ENCODE results near the gene NPM1.
"Not testable (repeated sequence)": the region's sequence is repeated elsewhere in the genome, so short reads cannot be mapped to it uniquely, and the experiment has no call there.

Gene NPM1

DNA sequence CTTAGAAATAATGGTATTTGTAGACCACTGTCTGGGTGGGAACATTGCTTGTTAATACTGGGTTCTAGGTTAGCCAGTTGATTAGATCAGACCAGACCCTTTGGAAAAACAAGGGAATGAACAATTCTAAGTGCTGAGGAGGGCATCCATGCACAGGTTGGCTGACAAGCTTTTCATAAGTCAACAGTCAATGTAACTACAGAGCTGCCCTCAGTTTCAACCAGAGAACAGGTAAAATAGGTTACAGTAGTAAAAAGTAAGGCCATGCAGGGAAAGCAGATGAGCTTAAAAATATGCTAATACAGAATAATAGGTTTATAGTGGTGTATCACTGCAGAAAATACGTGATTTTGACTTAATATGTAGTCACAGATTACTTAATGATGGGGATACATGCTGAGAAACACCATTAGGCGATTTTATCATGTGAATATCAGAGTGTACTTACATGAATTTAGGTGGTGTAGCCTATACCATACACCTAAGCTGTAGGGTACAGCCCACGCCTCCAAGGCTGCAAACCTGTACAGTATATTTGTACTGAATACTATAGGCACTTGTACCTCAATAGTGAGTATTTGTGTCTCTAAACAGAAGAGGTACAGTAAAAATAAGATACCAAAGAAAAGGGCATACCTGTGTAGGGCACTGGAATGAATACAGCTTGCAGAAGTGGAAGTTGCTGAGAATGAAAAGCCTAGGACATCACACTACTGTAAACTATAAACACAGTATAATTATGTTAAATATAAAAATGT lies 25.7 kb downstream of the NPM1 start:
- peak; percentile 8 to 15 for DNase-seq

DNA sequence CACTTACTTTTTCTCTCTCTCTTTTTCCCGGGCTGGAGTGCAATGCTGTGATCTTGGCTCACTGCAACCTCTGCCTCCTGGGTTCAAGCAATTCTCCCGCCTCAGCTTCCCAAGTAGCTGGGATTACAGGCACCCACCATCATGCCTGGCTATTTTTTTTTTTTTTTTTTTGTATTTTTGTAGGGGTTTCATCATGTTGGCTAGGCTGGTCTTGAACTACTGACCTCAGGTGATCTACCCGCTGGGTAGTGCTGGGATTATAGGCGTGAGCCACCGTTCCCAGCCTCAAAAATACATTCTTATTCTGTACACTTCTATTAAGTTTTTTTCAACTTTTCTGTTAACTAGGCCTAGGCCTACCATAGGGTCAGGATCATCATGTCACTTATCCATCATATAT lies 26.3 kb downstream of the NPM1 start:
- not testable (repeated sequence) for DNase-seq

DNA sequence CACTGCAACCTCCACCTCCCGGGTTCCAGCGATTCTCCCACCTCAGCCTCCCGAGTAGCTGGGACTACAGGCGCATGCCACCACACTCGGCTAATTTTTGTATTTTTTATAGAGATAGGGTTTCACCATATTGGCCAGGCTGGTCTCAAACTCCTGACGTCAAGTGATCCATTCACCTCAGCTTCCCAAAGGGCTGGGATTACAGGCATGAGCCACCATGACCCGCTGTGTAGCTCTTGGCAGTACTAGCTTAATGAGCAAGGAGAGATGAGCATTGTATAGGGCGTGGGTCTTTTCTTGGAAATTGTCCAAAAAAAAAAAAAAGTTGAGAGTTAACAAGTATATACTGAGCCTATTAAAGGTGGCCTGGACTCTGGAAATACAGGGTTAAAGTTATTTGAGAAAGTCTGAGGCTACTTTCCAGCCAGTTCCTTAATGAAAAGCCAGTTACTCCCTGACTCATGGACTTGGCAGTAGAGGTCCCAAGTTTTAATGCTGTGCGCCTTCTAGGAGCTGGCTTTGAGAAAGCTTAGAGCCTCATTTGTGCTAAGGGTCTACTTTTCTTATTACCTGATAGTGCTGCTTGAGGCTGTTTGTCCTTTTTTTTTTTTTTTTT lies 27.6 kb downstream of the NPM1 start:
- DNase-seq = no peak

DNA sequence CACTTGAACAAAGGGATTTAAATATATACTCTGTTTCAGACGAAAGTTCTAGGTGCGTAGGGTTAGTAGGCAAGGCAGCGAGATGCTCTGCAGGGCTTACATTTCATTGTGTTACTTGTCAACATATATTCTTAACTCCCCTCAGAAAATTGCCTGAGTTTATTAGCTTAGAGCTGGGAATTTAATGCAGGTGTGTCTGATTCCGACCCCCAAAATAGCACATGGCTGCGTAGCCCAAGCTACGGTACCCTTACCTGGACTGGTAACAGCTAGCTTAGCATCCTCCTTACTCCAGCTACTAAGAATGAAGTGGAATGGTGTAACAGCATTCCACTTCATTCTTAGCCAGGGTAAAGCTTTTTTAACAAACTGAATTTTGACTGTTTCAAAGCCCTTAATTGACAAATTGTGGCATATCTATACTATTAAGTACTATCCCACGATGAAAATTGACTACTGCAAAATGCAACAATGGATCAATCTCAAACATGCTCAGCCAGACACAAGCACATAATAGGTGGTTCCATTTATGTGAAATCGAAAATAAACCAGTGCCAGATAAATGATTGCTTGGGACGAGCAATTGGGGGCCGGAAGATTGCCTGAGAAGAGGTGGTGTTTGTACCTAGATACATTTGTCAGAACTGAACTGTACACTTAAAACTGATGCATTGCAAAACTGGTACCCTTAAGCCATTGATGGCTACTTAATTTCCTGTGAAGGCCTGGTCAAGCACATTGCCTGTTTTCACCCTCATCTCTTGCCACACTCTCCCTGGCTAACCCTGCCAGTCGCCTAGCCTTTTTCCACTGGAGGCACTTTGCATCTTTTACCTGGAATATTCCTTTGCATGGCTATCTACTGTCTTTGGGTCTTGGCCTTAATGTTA lies 28.8 kb downstream of the NPM1 start:
- no peak for DNase-seq

DNA sequence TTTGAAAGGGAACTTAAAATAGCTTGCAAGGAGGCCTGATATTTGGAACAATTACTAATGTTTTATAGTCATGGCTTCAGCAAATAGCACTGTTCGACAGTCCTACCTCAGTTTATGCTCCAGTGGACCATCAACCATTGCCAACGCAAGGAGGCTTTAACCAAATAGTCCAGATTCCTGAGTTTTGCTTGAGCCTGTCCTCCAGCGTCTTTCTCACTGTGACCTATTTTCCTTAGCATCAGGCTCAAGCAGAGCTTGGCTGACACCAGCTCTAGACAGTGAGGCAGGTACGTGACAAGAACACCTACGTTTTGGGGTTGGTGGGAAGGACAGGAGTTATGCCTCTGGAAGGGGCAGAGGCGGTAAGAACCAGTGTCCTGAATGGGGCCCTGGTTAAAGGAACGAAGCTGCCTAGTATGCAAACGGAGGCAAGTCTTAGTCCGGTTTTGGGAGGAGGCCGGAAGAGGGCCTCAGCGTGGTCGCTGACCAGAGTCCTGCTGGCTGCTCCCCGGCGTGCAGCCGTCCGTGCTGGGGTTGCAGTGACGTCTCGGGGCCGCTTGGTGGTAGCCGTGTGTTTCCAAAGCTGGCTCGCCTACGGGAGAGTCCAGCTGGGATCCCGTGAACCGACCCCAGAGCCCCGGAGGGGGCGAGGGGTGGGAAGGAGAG lies 30.8 kb downstream of the NPM1 start:
- peak in 1 of 2 experiments; percentile 68 for DNase-seq

DNA sequence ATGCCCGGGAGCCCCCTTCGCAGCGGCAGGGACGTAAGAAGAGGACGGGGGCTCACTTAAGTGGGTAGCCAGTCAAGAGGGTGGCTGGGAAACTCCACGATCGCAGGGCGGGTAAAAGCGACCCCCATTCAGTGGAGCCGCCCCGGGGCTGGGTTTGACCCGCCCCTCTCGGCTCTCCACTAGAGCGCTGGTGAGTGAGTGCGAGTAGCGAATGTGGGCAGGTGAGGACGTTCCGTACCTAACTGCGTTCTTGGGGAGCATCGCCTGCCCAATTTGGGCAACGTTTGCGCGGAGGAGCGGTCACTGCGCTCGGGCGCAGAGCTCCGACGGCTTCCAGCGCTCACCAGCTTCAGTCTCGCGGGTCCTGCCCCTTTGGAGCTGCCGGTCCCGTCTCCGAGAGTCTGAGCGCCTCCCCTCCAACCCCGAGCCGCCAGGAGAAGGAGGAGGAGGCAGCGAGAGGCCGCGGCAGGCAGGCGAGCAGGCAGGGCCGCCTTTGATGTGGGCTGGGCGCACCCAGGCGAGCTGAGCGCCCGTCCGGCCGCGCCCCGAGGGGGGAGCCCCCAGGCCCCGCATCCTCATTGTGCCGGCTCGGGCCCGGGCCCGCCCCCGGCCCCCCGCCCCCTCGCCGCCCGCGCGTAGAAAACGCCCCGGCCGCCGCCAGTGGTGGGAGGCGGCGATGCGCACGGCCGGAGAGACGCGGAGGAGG lies 31.5 kb downstream of the NPM1 start, which contains the start of gene FGF18:
FGF18 (plus strand) TSS at position 666 of the 706 bp plus-strand sequence. CDS start 553 bp downstream, outside the sequence.
- DNase-seq = peak; percentile 51 to 62

DNA sequence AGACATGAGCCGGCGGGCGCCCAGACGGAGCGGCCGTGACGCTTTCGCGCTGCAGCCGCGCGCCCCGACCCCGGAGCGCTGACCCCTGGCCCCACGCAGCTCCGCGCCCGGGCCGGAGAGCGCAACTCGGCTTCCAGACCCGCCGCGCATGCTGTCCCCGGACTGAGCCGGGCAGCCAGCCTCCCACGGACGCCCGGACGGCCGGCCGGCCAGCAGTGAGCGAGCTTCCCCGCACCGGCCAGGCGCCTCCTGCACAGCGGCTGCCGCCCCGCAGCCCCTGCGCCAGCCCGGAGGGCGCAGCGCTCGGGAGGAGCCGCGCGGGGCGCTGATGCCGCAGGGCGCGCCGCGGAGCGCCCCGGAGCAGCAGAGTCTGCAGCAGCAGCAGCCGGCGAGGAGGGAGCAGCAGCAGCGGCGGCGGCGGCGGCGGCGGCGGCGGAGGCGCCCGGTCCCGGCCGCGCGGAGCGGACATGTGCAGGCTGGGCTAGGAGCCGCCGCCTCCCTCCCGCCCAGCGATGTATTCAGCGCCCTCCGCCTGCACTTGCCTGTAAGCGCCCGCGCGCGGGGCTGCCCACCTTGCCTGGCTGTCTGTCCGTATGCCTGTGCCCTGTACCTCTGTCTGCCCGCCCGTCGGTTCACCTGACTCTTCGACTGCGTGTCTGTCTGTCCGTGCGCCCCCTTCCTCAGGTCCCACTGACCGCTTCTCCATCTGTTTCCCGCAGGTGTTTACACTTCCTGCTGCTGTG lies 32.2 kb downstream of the NPM1 start:
- DNase-seq = peak in 1 of 2 experiments; percentile 67

DNA sequence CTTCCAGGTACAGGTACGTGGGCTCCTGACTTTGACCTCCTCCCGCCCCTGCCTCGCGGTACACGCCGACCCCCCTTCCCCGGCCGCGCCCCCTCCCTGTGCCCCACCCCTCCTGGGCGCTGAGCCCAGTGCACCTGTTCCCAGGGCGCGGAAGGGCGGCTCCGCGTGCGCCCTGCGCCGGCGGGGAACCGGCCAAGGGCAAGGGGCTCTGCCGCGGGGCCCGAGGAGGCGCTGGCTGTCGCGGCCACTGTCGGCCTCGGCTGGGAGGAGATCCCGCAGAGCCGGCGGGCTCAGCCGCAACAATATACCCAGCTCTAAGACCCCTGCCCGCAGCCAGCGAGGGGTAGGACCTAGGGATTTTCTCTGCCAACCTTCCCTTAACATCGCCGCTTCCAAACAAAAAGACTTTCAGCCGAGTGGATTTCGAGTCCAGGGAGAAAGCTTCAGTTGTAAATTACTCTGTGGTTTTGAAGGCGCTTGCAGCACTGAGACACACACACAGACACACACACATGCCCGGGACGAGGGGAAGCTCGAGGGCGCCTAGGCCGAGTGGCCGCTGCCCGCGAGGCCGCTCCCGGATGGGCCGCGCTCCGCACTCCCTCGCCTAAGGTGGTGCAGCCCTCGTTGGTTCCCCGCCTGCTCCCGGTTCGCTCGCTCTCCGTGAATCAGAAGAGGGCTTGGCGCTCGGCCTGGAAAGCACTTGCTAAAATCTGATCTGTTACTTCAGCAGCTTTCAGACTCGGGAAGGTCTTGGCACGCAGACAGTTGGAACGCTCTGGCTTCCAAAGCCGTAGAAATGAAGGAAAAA lies 33.0 kb downstream of the NPM1 start:
- DNase-seq = no peak

DNA sequence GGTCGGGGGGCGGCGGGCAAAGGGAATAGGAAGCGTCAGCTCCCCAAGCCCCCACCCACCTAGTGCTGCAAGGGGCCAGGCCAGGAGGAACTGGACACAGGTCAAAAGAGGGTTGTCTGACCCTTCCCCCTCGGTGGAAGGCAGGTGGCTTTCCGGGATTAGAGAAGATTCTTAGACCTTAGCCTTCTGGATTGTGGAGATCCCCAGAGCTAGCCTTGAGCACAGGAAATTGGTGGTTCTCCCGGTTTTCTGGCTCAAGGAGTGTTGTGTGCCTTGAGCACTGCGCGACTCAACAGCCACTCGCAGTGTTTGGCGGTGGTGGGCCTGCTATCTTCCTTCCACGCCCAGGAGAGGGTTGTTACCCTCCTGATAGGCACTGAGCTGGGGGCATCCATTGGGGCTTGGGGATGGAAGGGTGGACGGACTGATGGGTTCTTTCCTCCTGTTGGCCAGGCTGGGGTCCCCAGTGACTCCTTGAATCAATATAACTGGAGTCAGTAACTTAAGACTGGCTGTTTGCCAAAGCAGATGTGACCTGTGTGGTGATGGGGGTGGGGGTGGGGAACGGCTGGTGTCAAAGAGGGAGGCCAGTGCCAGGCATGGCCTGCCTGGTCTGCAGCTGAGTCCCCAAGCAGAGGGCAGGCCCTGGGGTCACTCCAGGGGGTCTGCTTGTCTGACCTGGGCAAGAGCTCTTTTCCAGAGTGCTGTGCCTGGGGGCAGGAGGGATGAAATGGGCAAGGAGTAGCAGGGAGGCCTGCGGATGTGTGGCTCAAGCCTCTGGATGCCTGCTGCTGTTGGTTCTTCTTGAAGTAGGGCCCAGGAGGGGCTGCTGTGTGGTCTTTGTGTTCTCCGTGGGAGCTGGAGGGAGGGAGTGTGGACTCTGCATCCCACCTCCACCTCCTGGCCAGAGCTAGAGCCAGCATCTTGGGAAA lies 33.9 kb downstream of the NPM1 start:
- DNase-seq = no peak

DNA sequence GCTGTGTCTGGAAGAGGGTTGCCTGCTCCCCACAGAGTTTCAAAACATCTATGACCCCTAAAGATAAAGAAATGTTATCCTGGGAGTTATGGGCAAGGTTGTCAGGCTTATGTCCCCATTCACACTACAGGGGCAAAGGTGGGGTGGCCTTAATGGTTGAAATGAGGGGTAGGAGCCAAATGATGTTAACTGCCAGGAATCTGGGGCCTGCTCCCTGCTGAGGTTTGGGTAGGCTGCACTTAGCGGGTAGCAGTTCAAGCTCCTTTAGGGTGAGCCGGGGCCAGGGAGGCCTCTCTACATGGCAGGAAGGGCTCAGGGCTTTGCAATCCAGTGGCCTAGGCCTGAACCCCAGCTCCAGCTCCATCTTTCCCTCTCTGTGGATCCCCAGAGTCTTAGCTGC lies 34.8 kb downstream of the NPM1 start:
- no peak for DNase-seq

DNA sequence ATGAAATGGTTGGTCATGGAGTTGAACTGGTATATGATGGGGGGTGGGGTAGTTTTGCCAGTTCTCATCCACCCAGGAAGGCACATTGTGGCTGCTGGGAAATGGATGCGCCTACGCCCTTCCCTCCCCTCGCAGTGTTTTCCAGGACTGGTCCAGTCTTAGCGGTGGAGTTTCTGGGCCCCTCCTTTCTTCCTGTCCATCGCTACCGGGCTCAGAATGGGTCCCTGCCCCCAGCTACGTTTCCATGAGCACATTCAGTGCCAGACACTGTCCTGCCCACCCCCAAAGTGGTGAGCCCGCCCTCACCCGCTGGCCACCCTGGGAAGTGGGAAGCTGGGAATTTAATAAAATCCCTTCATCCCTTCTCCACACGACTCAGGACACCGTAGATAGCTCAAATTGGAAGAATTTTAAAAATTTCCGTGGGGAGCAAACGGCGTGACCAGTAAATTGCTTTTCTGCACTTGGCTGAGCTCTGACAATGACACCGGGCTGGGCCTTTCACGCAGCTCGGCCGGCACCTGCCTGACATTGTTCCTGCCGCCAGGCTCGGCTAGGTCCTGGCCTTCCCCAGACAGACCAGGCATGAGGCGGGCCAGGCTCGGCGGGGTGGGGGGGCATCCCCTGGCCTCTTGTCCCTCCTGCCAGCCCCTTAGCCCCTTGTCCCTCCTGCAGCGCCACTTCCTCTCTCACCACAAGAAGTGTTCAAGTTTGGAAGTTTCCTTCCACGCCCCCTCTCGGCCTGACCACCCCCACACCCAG lies 35.4 kb downstream of the NPM1 start:
- DNase-seq = no peak

DNA sequence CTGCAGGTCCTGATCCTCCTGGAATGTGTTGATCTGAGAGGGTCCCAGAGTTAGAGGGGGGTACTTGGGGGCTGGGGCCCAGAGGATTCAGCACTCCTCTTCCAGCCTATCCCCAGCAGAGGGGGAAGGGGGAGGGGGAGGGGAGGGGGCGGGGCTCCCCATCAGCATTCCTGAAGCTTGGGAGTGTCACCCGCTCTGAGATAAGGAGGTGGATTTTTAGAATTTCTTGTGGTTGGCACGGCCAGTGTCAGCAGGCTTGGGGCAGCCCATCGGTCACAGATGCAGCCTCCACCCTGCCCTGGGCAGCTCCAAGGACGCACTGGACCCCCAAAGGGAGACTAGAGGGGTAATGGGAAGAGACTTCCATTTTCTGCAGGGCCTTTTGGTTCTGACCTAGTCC lies 37.1 kb downstream of the NPM1 start:
- DNase-seq = no peak

DNA sequence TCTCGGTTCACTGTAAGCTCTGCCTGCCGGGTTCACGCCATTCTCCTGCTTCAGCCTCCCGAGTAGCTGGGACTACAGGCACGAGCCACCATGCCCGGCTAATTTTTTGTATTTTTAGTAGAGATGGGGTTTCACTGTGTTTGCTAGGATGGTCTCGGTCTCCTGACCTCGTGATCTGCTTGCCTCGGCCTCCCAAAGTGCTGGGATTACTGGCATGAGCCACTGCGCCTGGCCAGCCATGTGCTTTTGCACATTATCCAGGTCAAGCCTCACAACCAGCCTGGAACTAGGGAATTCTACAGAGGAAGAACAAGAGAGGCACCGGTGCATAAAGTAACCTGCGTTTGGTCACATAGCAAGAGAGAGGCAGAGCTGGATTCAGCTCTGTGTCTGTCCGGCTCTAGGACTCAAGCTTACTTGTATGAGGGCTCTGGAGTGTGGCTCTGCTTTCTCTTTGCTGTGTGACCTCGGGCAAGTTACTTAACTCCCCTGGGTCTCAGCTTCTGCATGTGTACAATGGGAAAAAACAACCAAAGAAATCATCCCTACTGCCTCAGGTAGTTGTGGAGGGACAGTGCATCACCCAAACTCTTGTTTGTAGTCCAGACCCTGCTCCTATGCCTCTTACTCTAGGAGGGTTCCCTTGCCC lies 38.1 kb downstream of the NPM1 start:
- DNase-seq = no peak

DNA sequence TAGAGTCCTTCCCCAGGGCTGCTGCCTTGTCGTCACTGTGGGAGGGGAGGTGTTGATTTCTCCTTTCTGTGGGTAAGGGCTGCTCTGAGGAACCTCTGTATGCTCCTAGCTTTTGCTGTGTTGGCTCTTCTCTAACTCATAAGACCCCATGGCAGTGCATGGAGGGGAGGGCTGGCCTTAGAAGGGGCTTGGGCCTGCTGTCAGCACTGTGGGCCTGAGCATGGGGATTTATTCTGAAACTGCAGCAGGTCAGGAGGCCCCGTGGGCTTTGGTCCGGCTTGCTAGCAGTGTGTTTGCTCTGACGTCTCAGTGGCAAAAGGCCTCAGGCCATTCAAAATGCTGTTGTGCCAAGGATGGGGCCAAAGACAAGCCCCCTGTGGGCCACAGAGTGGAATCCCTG lies 38.6 kb downstream of the NPM1 start:
- no peak for DNase-seq

DNA sequence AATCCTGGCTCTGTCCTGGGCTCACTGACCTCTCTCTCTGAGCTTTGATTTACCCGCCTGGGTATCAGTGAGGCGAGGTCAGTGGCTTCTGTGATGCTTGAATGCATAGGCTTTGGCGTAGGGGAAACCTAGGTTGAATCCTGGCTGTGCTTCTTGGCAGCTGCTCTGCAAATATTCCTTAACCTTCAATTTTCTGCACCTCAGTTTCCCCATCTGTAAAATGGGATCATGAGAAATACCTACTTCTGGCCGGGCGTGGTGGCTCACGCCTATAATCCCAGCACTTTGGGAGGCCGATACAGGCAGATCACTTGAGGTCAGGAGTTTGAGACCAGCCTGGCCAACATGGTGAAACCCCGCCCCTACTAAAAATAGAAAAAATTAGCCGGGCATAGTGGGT lies 39.0 kb downstream of the NPM1 start:
- DNase-seq = no peak

DNA sequence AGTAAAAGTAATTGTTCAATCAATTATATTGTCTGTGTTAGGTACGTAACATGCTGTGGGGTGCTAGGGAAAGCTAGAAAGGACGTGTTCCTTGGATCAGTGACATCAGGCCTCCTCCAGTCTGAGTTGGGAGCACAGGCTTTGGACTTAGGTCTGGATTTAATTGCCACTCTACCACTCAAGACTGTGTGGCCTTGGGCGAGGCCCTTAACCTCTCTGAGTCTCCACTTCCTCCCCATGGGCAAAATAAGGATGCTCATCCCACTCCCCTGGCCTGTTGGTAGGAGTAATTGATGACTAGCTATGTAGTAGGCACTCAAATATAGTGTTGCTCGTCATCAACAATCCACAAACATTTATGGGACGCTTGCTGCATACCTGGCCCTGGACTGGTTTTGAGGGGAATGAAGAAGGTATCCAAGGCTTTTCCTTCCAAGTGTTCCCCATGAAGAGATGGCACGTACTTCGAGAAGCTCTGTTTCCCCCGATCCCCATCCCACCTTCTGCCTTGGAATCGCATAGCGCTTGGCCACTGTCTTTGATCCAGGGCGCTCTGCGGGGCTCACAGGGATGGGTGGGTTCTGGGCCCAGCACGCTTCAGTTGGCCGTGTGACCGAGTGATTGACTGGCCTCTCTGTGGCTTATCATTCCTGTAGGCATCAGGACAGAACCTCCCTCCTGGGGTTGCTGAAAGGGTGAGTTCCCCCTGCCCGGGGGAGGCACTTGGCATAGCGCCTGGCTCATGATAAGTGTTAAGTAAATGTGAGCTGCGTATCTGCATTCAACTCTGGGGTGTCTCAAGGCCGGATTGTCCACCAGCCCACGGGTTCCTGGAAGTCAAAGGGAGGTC lies 39.9 kb downstream of the NPM1 start:
- no peak for DNase-seq

DNA sequence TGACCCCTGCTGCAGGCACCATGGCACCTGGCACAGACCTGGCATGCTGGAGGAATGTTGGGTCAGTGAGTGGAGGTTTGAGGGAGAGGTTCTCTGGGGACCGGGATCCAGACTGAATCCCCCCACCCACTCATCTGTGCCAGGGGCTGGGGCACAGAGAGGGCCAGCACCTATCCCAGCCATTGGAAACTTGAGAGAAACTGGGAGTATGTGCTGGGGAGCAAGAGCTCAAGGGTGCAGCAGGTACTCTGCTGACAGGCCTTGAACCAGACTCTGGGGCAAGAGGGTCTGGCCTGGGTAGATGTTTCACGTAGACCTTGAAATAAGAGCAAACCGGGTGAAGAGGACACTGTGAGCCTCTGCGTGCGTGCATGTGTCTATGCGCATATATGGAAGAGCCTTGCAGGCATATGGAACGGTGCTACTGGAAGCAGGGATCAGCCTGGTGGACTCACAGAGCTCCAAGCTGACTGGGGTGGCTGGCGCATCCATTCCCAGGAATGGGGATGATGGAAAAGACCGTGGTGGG lies 40.6 kb downstream of the NPM1 start:
- DNase-seq = no peak
